GM12878 (cell line): Measurements from ENCODE around the gene MITF.

Experiments
- CTCF ChIP-seq, 3 experiments: IDR thresholded peaks in 2 of 3; conservative IDR thresholded peaks in 1 of 3; 2 replicates each; pipeline ENCODE4 v1.5.1; 2011; ENCODE audit warnings: low read depth in 3 of 3, low read length in 3 of 3, mild to moderate bottlenecking in 3 of 3, control low read depth in 2 of 3, moderate library complexity in 2 of 3, inconsistent platforms in 1 of 3, mixed read lengths in 1 of 3; ENCODE audit not compliant: control insufficient read depth in 2 of 3, insufficient read depth in 1 of 3; ENCODE audit errors: extremely low read depth in 1 of 3
- EGR1 ChIP-seq, 2 experiments: IDR thresholded peaks; 1 replicate in 1 of 2; 2 replicates in 1 of 2; pipeline ENCODE4 v1.6.1; 2011 to 2012; ENCODE audit warnings: low read depth in 2 of 2, low read length in 2 of 2, borderline replicate concordance in 1 of 2, mild to moderate bottlenecking in 1 of 2, moderate library complexity in 1 of 2

- TF ChIP-seq EGR1 (IDR thresholded peaks at IDR 0.05; ENCODE audit: borderline replicate concordance in 1 of 2, low read depth in 2 of 2, low read length in 2 of 2) (no peak), CTCF (IDR thresholded peaks at IDR 0.05 in 2 of 3, conservative IDR thresholded peaks at IDR 0.05 in 1 of 3; ENCODE audit: control insufficient read depth in 2 of 3, extremely low read depth in 1 of 3, insufficient read depth in 1 of 3, low read depth in 3 of 3, low read length in 3 of 3) (no peak)
These were observed 3.4 kb upstream of the MITF start for GRCh38 chr3:69735893-69736292.
